GM18511 (cell line): Measurements from ENCODE around the gene NKAPL.

Experiments
- ATAC-seq: cut with Tn5 transposase; IDR thresholded peaks from one replicate; pipeline ENCODE4 v1.9.1; 2021; ENCODE audit warnings: mild to moderate bottlenecking, moderate library complexity; ENCODE audit not compliant: unreplicated experiment

NKAPL gene

GRCh38 chr6:28258877-28259777 is at the start of gene NKAPL:
Gene NKAPL, plus strand, starts transcription at chr6:28259297. Its CDS starts 75 bp downstream, at chr6:28259372.
- no peak for ATAC-seq

DNA sequence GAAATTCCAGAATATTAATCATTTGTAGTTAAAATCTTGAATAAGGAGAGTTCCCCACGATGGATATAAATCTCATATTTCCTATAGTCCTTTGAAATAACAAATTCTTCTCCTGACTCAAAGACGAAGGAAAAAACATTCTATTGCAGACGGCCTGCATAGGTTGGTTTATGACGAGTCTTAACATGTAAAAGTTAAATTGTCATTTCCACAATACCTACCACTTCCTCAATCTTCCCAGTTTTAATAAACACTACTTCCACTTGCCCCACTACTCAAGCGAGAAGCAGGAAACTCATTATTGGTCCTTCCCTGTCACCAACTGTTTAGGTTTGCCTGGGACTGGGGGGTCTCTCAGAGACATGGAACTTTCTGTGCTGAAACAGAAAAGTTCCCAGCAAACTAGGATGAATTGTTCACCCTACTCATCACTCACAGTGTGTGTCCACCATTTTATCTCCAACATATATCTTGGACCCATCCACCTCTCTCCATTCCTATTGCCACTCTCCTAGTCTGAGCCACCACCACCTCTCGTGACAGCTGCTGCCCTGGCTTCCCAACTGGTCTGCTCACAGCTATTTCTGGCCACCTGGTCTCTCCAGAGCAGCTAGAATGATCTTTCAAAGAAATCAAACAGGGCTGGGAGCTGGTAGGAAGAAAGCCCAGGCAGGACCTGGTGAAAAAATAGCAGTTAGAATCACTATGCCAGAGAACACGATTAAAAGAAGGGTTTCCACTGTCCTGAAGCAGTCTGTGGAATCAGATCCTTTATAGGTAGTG is 49.2 kb upstream of the NKAPL start:
- no peak for ATAC-seq

DNA sequence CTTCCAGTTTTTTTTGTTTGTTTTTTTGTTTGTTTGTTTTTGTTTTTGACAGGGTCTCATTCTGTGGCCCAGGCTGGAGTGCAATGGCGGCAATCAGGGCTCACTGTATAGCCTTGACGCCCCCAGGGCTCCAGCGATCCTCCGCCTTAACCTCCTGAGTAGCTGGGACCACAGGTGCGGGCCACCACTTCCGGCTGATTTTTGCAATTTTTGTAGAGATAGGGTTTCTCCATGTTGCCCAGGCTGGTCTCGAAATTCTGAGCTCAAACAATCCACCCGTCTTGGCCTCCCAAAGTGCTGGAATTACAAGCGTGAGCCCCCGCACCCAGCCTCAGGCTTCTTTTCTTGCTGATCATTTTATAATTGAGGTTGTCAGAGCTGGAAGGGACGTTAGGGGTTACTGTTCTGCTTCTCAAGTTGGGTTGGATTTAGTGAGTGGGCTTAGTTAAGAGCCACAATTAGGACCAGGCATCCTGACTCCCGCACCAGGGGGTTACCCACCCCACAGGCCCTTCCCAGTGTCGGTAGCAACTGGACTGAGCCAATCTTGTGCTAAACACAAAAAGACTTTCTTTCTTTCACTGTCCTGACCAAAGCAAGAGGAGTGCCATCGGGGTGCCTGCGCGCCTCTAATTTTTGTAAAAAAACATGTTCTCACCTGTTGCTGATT is 47.1 kb upstream of the NKAPL start:
- peak; percentile 37 for ATAC-seq

- peak; percentile 60 for ATAC-seq
These were observed 46.4 kb upstream of the NKAPL start for GRCh38 chr6:28212510-28213212.

DNA sequence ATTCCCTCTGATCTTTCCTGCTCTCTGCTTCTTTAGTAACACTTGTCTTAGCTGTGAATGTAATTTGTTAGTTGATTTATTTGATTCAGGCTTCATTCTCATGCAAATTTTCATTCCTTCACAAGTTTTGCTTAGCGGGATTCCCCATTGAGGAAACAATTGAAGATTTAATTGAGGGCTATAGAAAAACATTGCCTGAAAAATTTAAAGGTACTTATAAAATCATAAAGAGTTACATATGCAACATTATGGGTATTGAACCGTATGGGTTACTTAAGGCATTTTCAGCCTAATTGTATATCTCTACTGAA is 45.9 kb upstream of the NKAPL start:
- no peak for ATAC-seq

- ATAC-seq = no peak
These were observed 43.7 kb upstream of the NKAPL start for GRCh38 chr6:28215425-28215824.

- ATAC-seq = no peak
These were observed 41.2 kb upstream of the NKAPL start for GRCh38 chr6:28217890-28218289.

- peak; percentile 77 for ATAC-seq
These were observed 40.5 kb upstream of the NKAPL start for GRCh38 chr6:28218312-28219248.

- no peak for ATAC-seq
These were observed 38.6 kb upstream of the NKAPL start for GRCh38 chr6:28220257-28221133.

DNA sequence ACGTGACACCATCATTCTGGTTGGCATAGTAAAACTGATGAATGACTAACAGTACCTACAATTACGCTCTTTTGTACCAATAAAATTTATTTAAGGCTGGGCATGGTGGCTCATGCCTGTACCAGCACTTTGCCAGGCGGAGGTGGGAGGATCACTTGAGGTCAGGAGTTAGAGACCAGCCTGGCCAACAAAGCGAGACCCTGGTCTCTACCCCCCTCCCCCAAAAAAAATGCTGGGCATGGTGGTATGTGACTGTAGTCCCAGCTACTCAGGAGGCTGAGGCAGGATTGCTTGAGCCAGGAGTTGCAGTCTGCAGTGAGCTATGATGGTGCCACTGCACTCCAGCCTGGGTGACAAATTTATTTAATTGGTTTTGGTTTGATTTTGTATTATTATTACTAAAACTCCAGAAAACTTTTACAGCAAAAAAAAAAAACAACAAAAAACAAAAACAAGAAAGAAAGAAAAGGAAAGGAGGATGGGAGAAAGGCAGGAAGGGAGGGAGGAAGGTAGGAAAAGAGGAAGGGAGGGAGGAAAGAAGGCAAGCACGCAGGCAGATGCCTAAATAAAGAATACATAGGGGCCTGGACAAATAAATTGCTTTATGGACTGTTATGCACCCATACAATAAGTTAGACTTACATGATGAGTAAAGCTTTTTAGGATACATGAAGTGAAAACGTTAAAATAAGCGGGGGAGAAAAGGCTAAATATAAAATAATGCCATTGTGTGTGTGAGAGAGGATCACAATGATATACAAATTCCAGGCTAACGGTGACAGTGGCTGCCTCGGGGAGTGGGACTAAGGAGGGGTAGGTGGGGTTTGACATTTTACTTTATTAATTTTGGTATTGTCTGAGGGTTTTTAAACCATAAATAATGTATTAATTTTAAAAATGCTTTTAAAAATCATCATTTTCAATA is 34.7 kb upstream of the NKAPL start:
- ATAC-seq = no peak

GRCh38 chr6:28225056-28225834 is 33.9 kb upstream of the NKAPL start, which contains the start of gene ZSCAN9:
Gene ZSCAN9, plus strand, starts transcription at chr6:28225275. Its CDS starts 1,810 bp downstream, at chr6:28227085.
- ATAC-seq = peak; percentile 94

DNA sequence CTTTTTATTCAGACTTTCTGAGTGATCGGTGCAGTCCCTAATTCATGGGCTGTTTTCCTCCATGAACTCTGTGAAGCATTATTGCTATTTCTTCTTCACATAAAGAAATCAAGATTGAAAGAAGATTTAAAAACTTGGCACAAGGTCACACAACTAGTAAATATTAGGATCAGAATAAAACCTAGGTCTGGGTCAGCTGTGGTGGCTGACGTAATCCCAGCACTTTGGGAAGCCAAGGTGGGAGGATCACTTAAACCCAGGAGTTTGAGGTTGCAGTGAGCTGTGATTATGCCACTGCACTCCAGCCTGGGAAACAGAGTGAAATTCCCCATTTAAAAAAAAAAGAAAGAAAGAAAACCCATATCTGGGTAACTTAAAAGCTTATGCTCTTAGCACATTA is 32.6 kb upstream of the NKAPL start:
- no peak for ATAC-seq

- no peak for ATAC-seq
These were observed 26.3 kb upstream of the NKAPL start for GRCh38 chr6:28232785-28233184.

GRCh38 chr6:28235912-28236452 is 23.1 kb upstream of the NKAPL start:
- ATAC-seq = no peak

GRCh38 chr6:28239636-28240035 is 19.5 kb upstream of the NKAPL start:
- peak; percentile 70 for ATAC-seq

- no peak for ATAC-seq
These were observed 18.6 kb upstream of the NKAPL start for GRCh38 chr6:28240471-28240870.

DNA sequence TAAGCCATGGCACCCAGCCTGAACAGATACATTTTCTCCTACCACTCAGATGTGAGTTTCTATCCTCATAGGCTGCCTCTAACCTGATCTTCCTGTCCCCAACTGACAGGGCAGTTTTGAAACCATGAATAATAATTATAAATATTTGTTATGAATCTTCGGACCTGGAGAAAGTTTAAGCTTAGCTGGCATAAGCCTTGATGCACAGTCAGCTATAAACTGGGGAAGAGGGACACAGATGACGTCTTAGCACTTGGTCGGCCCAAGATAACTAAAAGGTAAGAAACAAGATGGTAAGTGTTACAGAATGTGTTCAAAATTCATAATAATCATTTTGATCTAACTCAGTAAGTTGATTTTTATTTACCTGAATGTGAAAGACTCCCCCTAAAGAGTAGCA is 15.2 kb upstream of the NKAPL start:
- no peak for ATAC-seq
